ENCODE results near the gene SKA2. TPM values are rescaled to one million over a fixed set of nuclear protein-coding genes. Genes with fewer than 3 reads are reported as not detected.

SKA2 gene
- total and polyA plus RNA-seq, 9 of the 15 experiments (the other 6 are each of a cell fraction or from before 2014, with no cell fraction given) = 58.1 to 183 (median 133) TPM

GRCh38 chr17:59155439-59156177 is 622 bp upstream of the SKA2 start, which contains the start of gene PRR11 (continued):
- TF ChIP-seq ZNF511 (CRISPR knock-in tag; IDR thresholded peaks at IDR 0.05) (no peak), DIDO1 (tag; IDR thresholded peaks at IDR 0.05; ENCODE audit: low read depth) (no peak), ZBTB12 (CRISPR knock-in tag; IDR thresholded peaks at IDR 0.05) (no peak), ARID4B (CRISPR knock-in tag; IDR thresholded peaks at IDR 0.05) (no peak), PTTG1 (tag; IDR thresholded peaks at IDR 0.05; ENCODE audit: low read depth) (no peak), SAFB (IDR thresholded peaks at IDR 0.05; ENCODE audit: borderline replicate concordance, low read depth, low read length) (no peak), NR0B1 (IDR thresholded peaks at IDR 0.05; ENCODE audit: partially characterized antibody) (no peak), STAT5A (IDR thresholded peaks at IDR 0.05; ENCODE audit: borderline replicate concordance, low read length) (no peak), KDM1A (IDR thresholded peaks at IDR 0.05) (no peak), RBM22 (IDR thresholded peaks at IDR 0.05; ENCODE audit: low read depth, low read length, poor library complexity, severe bottlenecking) (no peak), PKNOX1 (IDR thresholded peaks at IDR 0.05) (no peak), ZNF311 (CRISPR knock-in tag; IDR thresholded peaks at IDR 0.05) (no peak), FOSL1 (tag; conservative IDR thresholded peaks at IDR 0.05) (no peak; the same call in 1 of the 2 replicates), FOXO4 (CRISPR knock-in tag; IDR thresholded peaks at IDR 0.05) (no peak), ETS2 (tag; IDR thresholded peaks at IDR 0.05; ENCODE audit: borderline replicate concordance, poor library complexity, severe bottlenecking) (no peak), SAFB2 (IDR thresholded peaks at IDR 0.05; ENCODE audit: borderline replicate concordance, low read depth, low read length, severe bottlenecking) (no peak), IRF2 (CRISPR knock-in tag; IDR thresholded peaks at IDR 0.05) (no peak)

Data from K562 (cell line).